Endometrial microvascular endothelial cells (primary cell): ENCODE results near the gene OR10A7. TPM values are rescaled to one million over a fixed set of nuclear protein-coding genes. Genes with fewer than 3 reads are reported as not detected.
"Not testable (repeated sequence)": the region's sequence is repeated elsewhere in the genome, so short reads cannot be mapped to it uniquely, and the experiment has no call there.

ENCODE experiments used
- in situ Hi-C: cut with HindIII; loops from 2 replicates; pipeline ENCODE4 v1.10.0; 2017; ENCODE audit warnings: low sequenced_read_pairs, low pct_unique_long_range_greater_than_20kb; ENCODE audit errors: inconsistent ontology term
- total RNA-seq: library from RNA; depleted of rRNA; stranded (reverse); fragments of >200 nt; gene quantifications from one replicate; pipeline ENCODE4 v1.2.3, GENCODE V29; 2015; ENCODE audit errors: inconsistent ontology term

OR10A7 gene
- total RNA-seq = not detected

GRCh38 chr12:55220725-55221124 is at the start of gene OR10A7:
Gene OR10A7, plus strand, starts transcription at chr12:55221025. Its CDS starts 0 bp downstream, at chr12:55221025.
- in situ Hi-C loops = no loop called here

- in situ Hi-C loops = no loop called here
Measured at GRCh38 chr12:55171445-55171844, 49.4 kb upstream of the OR10A7 start.

- in situ Hi-C loops = not testable (repeated sequence)
Measured at GRCh38 chr12:55171846-55172245, 49.0 kb upstream of the OR10A7 start.

- in situ Hi-C loops = no loop called here
Measured at GRCh38 chr12:55172686-55173085, 48.1 kb upstream of the OR10A7 start.

- in situ Hi-C loops = no loop called here
Measured at GRCh38 chr12:55173456-55173855, 47.4 kb upstream of the OR10A7 start.

- in situ Hi-C loops = no loop called here
Measured at GRCh38 chr12:55188573-55188972, 32.3 kb upstream of the OR10A7 start.

GRCh38 chr12:55188974-55189556 is 31.8 kb upstream of the OR10A7 start:
- in situ Hi-C loops = no loop called here

- in situ Hi-C loops = no loop called here
Measured at GRCh38 chr12:55194382-55194781, 26.4 kb upstream of the OR10A7 start.

- in situ Hi-C loops = no loop called here
Measured at GRCh38 chr12:55226523-55226922, 5.7 kb downstream of the OR10A7 start.

GRCh38 chr12:55227643-55228042 is 6.8 kb downstream of the OR10A7 start:
- in situ Hi-C loops = no loop called here

- in situ Hi-C loops = no loop called here
Measured at GRCh38 chr12:55244309-55244708, 23.5 kb downstream of the OR10A7 start, which contains the start of gene OR6C74. Gene OR6C74, plus strand, starts transcription at chr12:55244609. Its CDS starts 2,679 bp downstream, at chr12:55247288.

- in situ Hi-C loops = no loop called here
Measured at GRCh38 chr12:55246159-55246558, 25.3 kb downstream of the OR10A7 start.

GRCh38 chr12:55250944-55251343 is 30.1 kb downstream of the OR10A7 start:
- in situ Hi-C loops = no loop called here

- in situ Hi-C loops = no loop called here
Measured at GRCh38 chr12:55253281-55253680, 32.5 kb downstream of the OR10A7 start.

GRCh38 chr12:55256831-55257230 is 36.0 kb downstream of the OR10A7 start:
- in situ Hi-C loops = no loop called here

GRCh38 chr12:55258303-55258702 is 37.5 kb downstream of the OR10A7 start:
- in situ Hi-C loops = no loop called here

Other genes starting within 250 kb of the OR10A7 start
- not detected for gene TESPA1, start 236.3 kb upstream of the OR10A7 start, total RNA-seq
- gene NEUROD4, start 201.1 kb upstream of the OR10A7 start, total RNA-seq = not detected
- gene OR9K2, start 94.6 kb upstream of the OR10A7 start, total RNA-seq = not detected
- not detected for gene OR6C74, start 23.6 kb downstream of the OR10A7 start, total RNA-seq
- not detected for gene OR6C6, start 75.5 kb downstream of the OR10A7 start, total RNA-seq
- not detected for gene OR6C1, start 93.3 kb downstream of the OR10A7 start, total RNA-seq
- gene OR6C3, start 109.7 kb downstream of the OR10A7 start, total RNA-seq = not detected
- not detected for gene OR6C75, start 141.9 kb downstream of the OR10A7 start, total RNA-seq
- not detected for gene OR6C65, start 179.5 kb downstream of the OR10A7 start, total RNA-seq
- not detected for gene OR6C76, start 205.2 kb downstream of the OR10A7 start, total RNA-seq
- gene OR6C2, start 223.1 kb downstream of the OR10A7 start, total RNA-seq = not detected
- not detected for gene OR6C70, start 249.1 kb downstream of the OR10A7 start, total RNA-seq